IPS-18c (cell line): ENCODE measurements around the gene AFF2.
"Not testable (repeated sequence)": the region's sequence is repeated elsewhere in the genome, so short reads cannot be mapped to it uniquely, and the experiment has no call there.

Source experiments
- H3K4me3 ChIP-seq: 2 replicates; pipeline ENCODE4 v1.7.0; 2013; ENCODE audit warnings: low read depth, mild to moderate bottlenecking, low read length, moderate library complexity; ENCODE audit not compliant: insufficient read depth
- H3K9me3 ChIP-seq: one replicate; pipeline ENCODE4 v1.6.1; 2013; ENCODE audit warnings: mild to moderate bottlenecking, low read length, moderate library complexity; ENCODE audit not compliant: control insufficient read depth, insufficient read depth

The AFF2 gene

DNA sequence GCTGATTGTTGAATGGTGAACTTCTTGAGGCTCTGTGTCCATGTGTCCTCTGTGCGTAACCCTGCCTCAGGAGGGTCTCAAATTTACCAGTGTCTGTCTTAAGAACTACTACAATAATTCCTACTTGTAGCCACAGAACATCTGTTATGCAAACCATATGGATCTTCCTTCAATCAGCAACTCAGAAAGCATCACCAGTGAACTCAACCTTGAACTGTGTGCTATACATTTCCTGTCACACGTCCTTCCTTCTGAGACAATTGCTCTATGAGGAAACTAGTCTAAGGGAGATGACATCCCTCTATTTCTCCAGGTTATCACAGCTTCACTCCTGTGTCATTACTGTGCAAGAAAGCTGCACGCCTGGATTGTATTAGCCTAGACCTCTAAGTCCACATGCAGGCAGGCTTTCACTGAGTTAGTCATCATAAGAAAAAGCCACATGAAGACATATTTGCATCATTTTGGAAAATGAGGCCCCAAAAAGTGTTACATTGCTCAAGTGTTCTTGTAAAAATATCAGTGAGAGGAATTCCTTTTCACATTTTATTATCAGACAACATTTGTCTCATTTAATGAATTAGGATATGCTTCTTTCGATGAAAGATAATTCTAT lies 157.8 kb downstream of the AFF2 start:
- peaks cover 3% of the 10 kb centered on the region for H3K9me3 ChIP-seq
- H3K4me3 ChIP-seq = no peak overlapping the region

DNA sequence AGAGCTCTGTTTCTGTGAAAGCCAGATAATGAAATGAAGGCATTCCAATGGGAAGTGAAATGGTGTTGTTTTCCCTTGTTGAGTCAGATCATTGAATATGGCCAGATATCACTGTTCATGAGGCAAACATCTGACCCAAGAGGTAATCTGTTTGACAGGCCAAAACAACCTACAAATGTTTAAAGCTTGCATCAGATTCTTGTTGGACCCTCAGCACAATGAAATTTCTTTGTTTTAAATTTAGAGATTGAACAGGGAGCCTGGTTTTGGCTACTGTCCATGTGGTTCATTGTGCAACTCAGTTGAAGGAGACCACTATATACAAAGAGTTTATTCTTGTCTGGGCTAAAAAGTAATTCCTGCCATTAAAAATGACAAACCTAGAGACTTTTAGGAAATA lies 159.1 kb downstream of the AFF2 start:
- peaks cover 2% of the 10 kb centered on the region for H3K9me3 ChIP-seq
- H3K4me3 ChIP-seq = no peak overlapping the region

DNA sequence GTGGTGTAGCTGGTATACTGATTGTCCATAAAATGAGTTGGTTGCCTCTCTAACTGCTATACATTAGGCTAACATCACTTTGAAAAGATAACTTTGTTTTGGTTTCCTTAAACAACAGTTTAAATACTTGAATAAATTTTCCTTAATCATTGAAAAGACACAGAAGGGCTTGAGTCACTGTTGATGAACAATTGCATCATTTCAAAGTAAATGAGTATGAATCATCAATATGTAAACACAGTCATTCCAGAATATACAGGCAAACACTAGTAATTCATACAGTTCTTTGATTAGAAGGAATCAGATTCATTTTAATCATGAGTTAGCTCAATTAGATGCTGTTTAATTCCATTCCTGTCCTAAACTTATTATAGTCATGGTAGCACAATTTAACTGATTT lies 160.6 kb downstream of the AFF2 start:
- Histone ChIP-seq H3K9me3 (no peaks in the 10 kb centered on the region), H3K4me3 (no peak overlapping the region)

DNA sequence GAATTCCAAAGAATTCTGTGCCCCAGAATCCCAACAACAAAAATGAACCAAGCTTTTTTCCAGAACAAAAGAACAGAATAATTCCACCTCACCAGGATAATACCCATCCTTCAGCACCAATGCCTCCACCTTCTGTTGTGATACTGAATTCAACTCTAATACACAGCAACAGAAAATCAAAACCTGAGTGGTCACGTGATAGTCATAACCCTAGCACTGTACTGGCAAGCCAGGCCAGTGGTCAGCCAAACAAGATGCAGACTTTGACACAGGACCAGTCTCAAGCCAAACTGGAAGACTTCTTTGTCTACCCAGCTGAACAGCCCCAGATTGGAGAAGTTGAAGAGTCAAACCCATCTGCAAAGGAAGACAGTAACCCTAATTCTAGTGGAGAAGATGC lies 161.6 kb downstream of the AFF2 start:
- no peaks in the 10 kb centered on the region for H3K9me3 ChIP-seq
- no peak overlapping the region for H3K4me3 ChIP-seq

DNA sequence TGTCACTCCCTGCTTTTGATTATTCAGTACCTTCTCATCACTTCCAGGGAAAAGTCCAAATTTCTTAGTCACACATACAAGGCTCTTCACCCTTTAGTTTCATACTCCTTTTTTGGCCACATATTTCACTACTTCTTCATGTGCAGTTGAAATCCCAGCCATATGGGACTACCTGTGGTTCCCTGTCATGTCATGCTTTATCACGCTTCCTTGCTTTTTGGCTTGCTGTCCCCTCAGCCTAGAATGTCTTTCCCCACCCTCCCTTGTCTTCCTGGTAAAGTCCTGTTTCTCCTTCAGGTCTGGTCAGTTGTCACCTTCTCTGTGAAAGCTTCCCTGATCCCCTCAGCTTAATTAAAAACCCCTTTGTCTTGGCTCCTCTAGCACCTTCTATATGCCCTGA lies 163.8 kb downstream of the AFF2 start:
- Histone ChIP-seq H3K9me3 (peaks cover 3% of the 10 kb centered on the region), H3K4me3 (no peak overlapping the region)

DNA sequence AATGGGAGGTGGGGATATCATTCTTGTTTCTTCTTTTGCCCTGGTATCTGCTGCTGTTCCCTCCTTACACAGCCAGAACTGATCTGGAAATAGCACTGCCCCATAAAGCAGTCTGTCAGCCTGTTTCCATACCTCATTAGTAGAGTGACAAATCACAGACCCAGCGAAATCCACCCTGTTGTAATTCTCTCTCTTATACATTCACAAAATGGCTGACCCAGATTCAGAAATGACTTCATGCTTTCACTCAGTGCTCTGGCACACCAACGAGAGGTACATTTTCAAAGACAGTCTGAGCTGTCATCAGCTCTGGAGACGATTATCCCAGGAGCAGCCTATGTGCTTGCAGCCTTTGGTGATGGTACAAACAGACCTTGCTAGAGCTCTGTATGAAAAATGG lies 164.6 kb downstream of the AFF2 start:
- no peak overlapping the region for H3K4me3 ChIP-seq
- peaks cover 3% of the 10 kb centered on the region for H3K9me3 ChIP-seq

DNA sequence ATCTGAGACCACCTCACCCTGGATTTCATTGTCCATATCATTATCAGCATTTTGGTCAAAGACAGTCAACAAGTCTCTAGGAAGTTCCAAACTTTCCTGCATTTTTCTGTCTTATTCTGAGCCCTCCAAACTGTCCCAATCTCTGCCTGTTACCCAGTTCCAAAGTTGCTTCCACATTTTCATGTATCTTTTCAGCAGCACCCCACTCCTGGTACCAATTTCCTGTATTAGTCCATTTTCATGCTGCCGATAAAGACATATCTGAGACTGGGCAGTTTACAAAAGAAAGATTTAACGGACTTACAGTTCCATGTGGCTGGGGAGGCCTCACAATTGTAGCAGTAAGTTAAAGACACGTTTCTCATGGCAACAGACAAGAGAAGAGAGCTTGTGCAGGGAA lies 168.8 kb downstream of the AFF2 start:
- H3K9me3 ChIP-seq, H3K4me3 ChIP-seq: not testable (repeated sequence)

DNA sequence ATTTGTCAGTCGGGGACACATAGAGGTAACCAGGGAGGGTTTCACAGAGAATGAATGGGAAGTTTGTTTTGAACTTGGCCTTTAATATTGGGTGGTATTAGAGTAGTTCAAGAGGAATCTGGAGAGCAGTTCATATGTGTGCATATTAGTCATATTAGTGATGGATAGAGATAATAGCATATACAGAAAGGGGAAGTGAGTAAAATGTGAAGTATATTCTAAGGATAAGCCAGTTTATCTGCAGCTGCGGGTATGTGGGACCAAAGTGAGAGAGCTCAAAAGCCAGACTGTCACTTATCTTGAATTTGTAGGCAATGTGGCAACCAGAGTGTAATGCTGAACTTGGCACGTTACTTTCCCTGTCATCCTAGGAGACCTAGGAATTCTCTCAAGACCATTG lies 169.9 kb downstream of the AFF2 start:
- Histone ChIP-seq H3K9me3 (peaks cover 9% of the 10 kb centered on the region), H3K4me3 (no peak overlapping the region)

DNA sequence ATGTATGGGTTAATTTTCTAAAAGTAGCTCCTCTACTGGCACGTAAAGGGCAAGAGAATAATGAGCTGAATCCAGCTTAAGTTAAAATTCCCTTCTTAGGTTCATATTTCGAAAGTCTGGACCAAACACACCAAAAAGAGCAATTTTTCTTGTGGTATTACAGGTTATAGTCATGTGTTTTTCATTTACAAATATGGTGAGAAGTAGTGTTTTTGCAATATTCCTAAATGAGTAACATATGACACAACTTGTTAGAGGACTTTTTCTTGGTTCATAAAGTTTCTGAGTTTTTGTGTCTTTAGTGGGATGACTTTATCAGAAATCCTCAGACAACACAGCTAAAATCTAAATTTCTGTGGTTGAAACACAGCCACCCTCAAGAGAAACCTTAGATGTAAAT lies 172.1 kb downstream of the AFF2 start:
- H3K4me3 ChIP-seq = no peak overlapping the region
- H3K9me3 ChIP-seq = peaks cover 9% of the 10 kb centered on the region

DNA sequence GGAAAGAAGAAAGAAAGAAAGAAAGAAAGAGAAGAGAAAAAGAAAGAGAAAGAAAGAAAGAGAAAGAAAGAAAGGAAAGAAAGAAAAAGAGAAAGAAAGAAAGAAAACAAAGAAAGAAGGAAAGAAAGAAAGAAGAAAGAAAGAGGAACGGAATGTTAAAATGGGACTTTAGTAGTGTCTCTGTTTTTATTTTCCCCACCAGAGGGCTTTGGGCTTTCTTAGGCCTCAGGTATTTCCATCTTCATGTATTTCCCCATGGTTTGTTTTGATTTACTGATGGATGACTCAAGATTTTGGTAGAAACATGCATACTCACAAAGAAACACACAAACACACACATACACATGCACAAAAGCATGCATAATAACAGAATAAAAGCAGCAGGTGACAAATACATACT lies 181.2 kb downstream of the AFF2 start:
- H3K9me3 ChIP-seq = no peaks in the 10 kb centered on the region
- H3K4me3 ChIP-seq = no peak overlapping the region

DNA sequence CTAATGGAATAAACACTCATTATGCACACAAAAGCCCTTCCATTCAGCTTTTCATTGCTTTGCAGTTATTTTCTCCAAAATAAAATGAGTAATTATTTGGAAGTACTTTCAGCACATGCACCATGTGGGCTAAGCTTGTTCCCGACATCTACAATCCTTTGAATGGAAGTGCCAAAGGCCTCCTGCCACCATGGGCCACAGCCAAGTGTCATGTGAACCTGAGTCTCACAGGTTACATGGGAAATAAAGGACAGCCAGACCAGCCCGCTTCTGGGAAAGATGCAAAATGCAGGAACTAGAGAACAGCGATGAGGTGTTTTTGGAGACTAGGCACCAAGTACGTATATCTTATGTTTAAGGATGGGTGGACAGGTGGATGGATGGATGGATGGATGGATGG lies 181.8 kb downstream of the AFF2 start:
- H3K4me3 ChIP-seq = no peak overlapping the region
- H3K9me3 ChIP-seq = no peaks in the 10 kb centered on the region

DNA sequence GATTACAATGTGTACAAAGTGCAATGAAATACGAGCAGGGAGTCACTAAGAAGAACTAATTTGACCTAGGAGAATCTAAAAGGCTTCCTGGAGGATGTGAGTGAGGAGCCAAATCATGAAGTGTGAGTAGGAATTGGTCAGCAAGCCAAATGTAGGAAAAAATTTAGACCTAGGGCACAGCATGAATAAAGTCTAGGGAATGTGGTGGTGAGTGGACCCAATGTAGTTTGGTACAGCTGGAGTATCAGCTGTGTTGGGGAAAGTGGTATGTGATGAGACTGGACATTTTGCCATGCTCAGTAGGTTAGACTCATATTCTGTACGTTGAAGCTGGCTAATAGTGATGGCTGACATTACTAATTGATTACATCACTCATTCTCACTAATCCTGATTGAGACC lies 191.0 kb downstream of the AFF2 start:
- Histone ChIP-seq H3K4me3 (no peak overlapping the region), H3K9me3 (peaks cover 4% of the 10 kb centered on the region)

DNA sequence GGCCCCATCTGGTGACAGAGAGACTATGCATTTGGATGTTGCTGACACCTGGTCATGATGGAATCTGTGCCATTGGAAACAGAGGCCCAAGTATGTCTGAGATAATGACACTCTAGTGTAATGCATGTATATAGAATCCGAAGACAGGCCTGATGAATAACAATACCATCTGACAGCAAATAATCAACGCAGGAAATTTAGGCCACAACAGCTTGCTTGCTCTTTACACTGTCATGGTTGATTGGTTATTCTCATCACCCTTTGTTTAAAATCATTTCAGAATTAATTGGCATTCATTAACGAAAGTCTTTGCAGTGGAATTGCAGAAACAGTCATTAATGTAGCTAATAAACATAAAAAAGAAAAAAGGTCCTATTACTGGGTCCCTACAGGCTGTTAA lies 194.8 kb downstream of the AFF2 start:
- H3K9me3 ChIP-seq = no peaks in the 10 kb centered on the region
- H3K4me3 ChIP-seq = no peak overlapping the region

DNA sequence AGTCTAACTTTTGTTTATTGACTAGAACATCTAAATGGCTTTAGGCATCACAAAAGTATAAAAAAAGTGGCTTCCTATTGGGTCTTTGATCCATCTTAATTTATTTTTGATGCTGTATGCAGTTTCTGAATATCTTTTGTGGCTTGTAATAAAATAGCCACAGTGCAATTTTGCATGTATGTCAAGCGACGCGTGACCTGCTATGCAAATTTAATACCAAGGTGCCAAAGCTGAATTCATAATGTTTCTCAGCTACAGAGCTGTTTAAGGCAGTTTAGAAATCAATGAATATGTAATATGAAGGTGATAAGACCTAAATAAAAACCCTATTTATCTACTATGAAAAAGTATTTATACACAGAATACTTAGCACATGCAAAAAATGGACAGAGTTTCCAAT lies 197.8 kb downstream of the AFF2 start:
- Histone ChIP-seq H3K4me3 (no peak overlapping the region), H3K9me3 (no peaks in the 10 kb centered on the region)

DNA sequence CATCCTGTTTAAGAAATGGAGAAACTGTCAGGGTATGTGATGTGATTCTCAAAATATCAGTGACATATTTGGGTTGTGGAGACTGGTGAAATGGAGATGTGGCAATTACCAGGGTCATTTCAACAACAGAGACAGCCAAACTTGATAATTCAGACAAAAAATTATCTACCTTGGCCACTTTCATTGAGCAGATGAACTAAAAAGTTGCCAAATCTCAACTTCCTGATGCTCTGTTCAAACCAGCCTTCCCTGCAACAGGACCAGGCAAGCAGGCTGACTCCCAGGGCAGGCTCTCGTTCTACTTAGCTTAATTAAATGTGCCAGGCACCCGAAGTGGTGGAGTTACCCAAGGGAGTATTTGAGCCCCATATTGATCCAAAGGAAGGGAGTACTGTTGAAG lies 199.6 kb downstream of the AFF2 start:
- Histone ChIP-seq H3K4me3 (no peak overlapping the region), H3K9me3 (no peaks in the 10 kb centered on the region)

DNA sequence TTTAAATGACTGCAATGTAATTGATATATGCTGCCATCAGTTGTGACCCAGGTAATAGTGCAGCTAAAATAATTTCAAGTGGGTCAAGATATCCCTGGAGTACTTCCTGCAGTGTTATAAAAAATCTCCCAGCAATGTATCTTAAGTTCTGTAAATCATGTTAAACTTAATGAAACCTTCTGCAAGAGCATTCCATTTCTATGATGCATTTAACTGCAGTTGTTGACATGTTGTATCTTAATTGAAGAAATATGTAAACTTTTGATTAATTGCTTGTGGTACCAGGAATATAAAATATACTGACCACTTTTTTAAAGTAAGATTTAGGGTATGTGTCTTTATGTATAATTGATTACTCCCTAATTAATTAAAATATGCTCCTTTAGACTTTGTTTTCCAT lies 213.6 kb downstream of the AFF2 start:
- Histone ChIP-seq H3K4me3 (no peak overlapping the region), H3K9me3 (no peaks in the 10 kb centered on the region)

DNA sequence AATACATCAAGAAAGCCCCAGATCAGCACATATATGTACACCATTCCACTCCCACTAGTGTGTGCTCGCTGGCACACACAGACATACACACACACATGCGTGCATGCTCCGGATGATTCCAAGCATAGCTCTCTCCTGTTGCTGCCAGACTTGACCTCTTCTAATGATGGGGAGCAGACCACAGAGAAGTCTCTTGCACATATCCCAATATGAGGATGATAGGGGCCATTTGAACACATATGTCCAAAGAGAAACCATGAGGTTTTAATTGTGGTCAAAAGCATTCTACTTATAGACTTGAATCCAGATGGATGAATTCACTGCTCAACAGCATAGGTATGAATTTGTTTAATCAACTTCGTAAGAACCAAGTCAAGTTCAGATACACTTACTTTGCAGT lies 214.9 kb downstream of the AFF2 start:
- Histone ChIP-seq H3K9me3 (no peaks in the 10 kb centered on the region), H3K4me3 (no peak overlapping the region)

DNA sequence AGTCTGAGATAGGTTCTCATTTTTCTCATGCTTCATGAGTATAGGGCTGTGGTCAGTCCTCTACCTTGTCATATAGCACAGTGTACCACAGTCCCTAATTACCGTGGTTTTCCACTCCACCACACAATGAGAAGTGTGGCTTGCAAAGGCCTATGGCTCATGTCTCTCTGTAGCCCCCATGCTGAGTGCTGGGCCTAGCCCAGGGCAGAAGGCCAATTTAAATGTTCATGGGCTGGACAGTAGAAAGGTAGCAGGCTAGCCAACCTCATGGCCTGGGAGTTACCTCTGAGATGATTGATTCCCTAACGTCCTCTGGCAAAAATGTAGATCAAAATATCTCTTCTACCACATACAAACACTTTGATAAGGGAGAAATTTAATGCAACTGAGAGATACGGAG lies 222.5 kb downstream of the AFF2 start:
- Histone ChIP-seq H3K9me3 (peaks cover 5% of the 10 kb centered on the region), H3K4me3 (no peak overlapping the region)

DNA sequence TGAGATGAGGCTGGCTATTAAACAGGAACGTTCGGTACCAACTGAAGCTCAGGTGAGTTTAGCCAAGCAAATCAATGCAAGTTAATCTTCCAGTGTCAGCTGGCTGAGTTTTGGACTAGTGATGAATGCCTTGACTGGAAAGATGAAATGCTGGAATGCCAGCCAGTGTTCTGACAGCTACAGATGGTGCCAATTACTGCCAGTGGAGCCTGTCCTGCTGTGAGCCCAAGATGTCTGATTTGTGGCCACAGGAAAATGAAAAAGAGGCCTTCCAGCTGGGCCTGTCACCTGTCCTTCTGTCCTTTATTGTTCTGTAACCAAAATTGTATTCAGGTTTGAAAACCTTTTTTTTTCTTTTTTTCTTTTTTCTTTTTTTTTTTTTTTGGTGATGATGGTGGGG lies 223.1 kb downstream of the AFF2 start:
- Histone ChIP-seq H3K4me3 (no peak overlapping the region), H3K9me3 (peaks cover 7% of the 10 kb centered on the region)
